ENCODE measurements around the gene FAM53A. TPM values are rescaled to one million over a fixed set of nuclear protein-coding genes. Genes with fewer than 3 reads are reported as not detected.
"Not testable (repeated sequence)": the region's sequence is repeated elsewhere in the genome, so short reads cannot be mapped to it uniquely, and the experiment has no call there.

Gene FAM53A
- total RNA-seq, 1 donor from 2014 or later, result 2.9 TPM

DNA sequence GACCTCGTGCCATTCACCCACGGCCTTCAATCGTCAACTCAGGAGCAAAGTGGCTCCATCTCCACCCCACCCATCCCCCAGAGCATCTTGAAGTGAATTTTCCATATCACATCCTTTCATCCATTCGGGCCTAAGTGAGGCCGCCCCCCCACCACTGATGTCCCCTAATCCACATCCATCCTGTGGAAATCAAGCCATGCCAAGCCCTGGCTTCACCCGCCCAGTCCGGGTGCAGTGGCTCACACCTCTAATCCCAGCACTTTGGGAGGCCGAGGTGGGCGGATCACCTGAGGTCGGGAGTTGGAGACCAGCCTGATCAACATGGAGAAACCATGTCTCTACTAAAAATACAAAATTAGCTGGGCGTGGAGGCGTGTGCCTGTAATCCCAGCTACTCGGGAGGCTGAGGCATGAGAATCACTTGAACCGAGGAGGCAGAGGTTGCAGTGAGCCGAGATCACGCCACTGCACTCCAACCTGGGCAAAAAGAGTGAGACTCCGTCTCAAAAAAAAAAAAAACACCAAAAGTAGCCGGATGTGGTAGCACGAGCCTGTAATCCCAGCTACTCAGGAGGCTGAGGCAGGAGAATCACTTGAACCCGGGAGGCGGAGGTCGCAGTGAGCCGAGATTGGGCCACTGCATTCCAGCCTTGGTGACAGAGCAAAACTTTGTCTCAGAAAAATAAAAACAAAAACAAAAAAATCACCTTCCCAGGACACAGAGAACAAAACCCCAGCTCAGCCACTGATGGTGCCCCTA is 76.5 kb downstream of the FAM53A start:
- not testable (repeated sequence) for DNase-seq (ENCODE audit: low read depth)

DNA sequence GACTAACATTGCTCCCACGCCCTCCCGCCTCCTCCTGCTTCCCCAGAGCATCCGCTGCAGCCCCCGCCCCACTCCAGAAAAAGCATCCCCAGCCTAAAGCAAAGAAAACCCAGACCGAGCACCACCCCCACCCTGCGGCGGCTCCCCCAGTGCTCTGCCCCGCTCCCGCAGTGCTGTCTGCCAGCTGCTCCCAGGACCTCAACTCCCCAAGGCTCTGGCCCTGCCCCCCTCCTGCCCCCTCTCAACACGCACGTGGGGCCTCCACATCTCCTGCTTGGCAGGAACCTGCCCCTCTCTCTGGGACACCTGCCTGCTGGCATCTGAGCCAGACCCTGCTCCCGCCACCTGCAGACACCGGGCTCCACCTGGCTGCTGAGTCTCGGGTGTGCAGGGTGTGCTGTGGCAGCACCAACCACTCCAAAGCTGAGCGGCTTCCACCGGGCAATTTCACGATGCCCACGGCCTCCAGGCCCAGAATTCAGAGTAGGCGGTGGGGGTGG is 79.4 kb downstream of the FAM53A start:
- no peak for DNase-seq (ENCODE audit: low read depth)

DNA sequence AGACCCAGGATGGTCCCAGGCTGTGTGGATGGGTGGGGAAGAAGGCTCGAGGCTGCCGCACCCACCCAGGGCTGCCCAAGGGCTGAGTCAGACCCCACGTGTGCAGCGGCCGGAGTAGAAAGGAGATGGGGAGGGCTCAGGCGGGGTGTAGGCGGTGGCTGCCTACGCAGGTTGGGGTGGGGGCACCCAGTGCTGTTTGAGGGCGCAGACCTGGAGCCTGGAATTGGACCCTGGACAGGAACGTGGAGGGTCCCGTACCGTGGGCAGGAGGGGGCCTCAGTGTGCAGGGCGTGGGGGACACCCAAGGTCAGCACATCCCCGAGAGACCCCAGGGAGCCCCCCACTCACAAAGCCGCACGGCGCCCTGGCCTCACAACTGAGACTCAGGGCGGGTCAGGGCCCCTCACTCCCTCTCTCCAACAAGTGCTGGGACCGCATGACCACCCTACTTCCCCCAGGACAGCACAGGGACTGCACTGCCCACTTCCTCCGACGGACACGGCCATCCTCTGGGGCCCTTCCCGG is 79.9 kb downstream of the FAM53A start:
- DNase-seq (ENCODE audit: low read depth), result no peak

DNA sequence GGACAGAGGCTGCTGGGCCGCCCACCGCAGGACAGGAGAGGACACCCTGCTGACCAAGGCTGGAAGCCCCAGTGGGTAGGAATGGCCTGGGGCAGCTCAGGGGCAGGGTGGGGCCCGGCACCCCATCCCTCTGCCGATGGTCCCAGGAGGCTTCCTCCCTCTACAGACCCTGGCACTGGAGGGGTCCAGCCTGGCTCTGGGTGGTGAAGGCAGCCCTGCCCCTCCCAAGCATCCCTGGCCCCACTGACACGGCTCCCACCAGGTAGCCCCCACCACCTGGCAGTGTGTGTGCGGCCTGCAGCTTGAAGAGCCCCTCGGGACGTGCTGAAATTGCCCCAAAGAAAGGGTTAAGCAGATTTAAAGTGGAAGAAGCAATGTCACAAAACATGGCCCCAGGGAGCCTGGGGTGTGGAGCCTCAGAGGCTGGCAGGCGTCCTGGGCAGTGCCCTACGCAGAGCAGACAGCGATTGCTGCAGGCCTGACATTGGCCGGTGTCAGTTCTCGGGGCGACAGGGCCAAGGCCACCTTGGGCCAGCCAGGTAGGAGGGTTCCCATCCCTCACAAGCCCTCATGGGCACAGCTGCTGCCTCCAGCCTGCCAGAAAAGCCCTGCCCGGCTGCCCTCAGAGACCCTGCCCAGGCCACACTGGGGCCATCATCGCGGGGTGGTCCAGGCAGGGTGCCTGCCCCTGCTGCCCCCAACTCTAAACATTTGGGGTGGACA is 80.5 kb downstream of the FAM53A start:
- DNase-seq (ENCODE audit: low read depth), result no peak

DNA sequence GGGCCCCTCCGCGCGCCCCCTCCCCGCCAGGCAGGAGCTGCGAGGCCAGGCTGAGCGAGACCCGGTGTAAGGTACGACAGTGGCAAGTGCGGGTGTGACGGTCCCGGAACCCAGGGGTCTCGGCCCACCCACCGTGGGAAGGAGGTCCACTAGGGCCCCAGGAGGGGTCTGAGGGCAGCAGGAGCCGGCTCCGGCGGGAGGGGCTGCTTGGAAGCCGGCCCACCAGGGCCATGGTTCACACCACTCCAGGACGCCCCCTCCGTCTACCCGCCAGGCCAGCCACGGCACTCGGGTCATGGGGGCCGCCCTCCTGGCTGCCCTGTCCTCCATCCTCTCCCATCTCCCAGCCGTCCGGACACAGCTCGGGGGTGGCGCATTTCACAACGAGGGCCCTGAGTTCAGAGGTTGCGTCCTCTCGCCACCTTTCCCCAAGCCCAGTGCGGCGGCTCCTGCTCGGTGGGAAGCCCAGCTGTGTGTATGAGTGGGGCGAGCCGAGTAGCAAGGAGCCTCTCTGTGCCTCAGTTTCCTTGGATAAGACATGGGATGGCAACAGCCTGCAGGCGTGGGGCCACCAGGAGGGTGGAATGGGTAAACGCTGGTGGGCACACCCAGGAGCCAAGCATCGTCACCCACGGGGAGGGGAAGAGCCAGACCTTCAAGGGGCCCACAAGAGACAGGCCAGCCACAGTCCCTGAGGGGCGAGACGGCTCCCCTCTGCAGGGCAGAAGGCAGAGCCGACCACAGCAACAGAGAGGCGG is 81.3 kb downstream of the FAM53A start:
- DNase-seq (ENCODE audit: low read depth), result no peak

DNA sequence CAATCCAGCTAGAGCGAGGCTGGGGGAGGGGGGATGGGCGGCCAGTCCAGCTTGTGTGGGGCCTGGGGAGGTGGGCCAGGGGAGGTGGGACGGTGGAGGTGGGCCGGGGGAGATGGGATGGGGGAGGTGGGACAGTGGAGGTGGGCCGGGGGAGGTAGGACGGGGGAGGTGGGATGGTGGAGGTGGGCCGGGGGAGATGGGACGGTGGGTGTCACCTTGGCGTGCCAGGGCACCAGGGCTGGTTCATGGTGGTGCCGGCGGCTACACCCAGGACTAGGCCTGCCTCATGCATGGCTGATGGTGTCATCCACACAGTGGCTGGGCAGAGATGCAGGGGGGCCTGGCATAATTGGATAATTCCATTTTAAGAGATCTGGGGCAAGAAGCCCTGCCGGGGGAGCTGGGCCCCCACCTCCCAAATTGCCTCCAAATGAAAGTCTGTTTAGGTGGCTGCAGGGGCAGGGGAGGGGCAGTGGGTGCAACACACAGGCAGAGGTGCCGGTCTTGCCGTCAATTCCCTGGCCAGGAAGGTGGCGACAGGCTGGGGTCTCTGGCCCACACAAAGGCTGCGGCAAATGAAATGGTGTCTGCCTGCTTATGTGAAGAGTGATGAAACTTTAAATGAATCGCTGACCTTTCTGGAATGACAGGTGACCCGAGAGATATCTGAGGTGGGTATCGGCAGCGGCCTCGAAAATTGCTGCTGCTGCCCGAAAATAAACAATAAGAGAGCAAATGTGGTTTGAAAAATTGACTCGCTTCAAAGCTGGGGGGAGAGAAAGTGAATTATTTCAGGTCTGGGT is 82.1 kb downstream of the FAM53A start:
- DNase-seq (ENCODE audit: low read depth), result no peak

DNA sequence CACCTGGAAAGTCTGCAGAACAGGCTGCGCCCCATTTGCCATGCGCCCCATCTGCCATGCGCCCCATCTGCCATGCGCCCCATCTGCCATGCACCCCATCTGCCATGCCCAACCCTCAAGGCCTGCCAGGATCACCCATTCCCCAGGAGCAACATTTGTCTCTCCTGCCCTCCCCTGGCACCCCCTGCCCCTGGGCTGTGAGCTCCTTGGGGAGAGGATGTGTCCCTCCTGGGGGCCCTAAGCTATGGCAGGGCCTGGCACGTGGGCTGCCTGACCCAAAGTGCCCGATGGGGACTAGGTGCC is 82.6 kb downstream of the FAM53A start:
- no peak for DNase-seq (ENCODE audit: low read depth)

DNA sequence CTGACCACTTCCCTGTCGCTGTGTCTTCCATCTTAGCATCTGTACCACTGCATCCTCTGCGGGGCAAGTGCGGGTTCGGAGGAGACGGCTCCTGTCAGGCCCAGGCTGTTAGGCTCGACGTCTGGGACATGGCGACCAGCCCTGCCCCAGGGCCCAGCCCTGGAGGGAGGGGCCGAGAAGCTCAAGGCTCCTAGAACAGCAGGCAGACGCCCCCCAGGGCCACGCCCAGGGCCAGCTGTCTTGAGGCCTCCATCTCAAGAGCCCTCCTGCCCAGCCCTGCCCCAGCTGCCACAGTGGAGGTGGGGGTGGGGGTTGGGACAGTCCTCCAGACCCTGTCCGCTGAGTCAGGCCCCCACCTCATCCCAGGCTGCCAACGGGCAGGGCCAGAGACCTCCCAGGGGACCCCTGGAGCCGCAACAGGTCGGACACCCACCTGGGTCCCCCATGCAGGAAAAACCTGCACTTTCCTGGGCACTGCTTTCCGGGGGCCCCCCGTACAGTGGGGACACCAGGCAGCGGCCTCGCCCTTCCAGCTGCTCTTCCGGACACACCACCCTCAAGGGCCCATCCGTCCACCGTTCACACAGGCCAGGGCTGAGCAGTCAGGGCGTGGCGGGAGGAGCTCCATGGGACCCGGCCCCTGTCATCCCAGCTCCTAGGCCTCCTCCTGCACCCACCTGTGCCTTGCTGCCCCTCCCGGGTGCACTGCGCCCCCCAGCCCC is 83.1 kb downstream of the FAM53A start:
- no peak for DNase-seq (ENCODE audit: low read depth)

DNA sequence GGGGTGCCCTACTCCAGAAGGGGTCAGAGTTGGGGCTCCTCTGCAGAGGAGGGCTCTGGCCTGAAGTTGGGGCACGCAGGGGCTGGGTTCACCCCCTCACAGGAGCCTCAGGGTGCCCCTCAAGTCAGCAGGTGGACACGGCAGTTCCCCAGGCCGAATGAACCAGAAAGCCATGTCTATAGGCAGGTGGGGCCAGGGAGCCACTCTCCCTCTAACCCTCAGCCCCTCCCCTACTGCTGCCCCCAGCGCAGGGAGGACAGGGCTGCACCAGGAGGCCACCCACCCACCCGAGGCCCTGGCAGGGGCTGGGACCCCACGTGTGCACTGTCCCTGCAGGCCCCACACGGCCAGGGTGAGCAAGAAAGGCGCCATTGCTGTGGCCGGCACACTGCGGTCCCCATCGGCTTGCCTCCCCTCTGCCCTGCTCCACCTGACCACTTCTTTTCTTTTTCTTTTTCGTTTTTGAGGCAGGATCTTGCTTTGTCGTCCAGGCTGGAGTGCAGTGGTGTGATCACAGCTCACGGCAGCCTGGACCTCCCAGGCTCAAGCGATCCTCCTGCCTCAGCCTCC is 83.8 kb downstream of the FAM53A start:
- no peak for DNase-seq (ENCODE audit: low read depth)

DNA sequence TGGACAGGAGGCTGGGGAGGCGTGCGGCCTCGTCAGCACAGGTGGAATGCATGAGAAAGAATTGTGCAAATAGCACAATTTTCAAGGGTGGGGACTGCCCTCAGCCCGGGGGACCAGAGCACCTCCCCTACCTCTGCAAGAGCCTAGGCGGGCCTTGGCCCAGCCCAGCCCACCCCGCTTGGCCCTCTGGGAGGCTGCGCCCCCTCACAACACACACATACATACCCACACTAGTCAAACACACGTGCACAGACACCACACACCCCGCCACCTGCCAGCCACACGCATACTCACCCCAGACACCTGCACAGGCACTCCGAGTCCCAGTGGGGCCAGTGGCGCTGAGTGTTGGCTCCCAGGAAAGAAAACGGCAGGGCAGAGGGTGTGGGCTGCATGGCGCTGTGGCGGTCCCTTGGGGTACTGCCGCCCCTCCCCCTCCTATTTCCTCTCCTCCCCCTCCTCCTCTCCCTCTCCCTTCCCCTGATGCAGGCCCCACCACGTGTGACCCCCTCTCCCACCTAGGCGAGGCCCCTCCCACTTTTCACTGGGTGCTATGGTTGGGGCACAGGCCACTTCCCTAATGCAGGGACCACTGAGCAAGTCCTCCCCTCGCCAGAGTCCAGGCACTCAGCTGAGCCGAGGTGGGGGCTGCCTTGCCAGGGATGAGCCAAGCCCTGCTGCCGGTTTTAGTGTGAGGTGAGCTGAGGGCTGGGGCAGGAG is 84.5 kb downstream of the FAM53A start:
- no peak for DNase-seq (ENCODE audit: low read depth)

DNA sequence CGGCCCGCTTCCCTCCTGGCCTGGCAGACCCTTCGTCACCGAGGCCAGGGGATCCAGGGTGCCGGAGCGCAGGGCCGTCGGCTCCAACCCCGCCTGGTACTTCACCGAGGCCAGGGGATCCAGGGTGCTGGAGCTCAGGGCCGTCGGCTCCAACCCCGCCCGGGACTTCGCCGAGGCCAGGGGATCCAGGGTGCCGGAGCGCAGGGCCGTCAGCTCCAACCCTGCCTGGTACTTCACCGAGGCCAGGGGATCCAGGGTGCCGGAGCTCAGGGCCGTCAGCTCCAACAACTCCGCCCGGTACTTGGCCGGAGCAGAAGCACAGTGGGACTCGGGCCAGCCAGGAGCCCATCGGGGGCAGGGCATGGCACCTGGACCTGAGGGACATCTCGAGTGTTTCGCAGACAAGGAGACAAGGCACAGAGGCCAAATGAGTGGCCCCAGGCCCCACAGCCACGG is 85.1 kb downstream of the FAM53A start:
- no peak for DNase-seq (ENCODE audit: low read depth)

DNA sequence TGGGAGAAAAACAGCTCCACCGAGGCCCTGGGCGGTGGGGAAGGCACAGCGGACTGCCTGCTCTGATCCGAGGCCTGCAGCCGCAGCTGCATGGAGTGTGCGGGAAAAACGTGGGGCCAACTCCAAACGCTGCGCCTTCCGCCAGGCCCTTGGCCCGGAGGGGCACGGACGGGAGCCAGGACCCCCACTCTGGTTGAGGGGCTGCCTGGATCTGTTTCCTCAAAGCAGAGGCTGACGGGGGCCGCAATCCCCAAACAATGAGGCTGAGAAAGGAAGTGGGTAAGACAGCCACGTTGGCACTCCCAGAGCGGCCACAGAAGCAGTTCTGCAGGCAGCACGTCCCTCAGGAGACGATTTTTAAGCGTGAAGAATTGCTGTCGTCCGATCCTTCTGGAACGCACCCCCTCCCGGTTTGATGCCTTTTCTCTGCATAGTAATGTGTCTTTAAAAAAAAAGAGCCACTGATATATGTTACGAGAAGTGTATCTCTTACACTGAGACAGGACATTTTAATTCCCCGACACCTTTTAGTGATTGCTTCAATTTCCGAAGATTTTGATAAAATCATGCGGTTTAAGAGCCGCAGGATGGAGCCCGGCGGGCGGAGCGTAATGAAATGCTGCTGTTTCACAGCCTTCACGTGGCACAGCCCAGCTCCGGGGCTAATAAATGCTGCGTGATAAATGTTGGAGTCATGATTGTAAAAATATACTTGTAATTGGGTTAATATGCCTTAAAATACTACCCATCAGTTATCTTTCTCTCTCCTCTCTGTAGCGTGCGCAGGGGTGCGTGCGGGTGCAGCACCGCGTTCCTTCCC is 85.7 kb downstream of the FAM53A start:
- no peak for DNase-seq (ENCODE audit: low read depth)

DNA sequence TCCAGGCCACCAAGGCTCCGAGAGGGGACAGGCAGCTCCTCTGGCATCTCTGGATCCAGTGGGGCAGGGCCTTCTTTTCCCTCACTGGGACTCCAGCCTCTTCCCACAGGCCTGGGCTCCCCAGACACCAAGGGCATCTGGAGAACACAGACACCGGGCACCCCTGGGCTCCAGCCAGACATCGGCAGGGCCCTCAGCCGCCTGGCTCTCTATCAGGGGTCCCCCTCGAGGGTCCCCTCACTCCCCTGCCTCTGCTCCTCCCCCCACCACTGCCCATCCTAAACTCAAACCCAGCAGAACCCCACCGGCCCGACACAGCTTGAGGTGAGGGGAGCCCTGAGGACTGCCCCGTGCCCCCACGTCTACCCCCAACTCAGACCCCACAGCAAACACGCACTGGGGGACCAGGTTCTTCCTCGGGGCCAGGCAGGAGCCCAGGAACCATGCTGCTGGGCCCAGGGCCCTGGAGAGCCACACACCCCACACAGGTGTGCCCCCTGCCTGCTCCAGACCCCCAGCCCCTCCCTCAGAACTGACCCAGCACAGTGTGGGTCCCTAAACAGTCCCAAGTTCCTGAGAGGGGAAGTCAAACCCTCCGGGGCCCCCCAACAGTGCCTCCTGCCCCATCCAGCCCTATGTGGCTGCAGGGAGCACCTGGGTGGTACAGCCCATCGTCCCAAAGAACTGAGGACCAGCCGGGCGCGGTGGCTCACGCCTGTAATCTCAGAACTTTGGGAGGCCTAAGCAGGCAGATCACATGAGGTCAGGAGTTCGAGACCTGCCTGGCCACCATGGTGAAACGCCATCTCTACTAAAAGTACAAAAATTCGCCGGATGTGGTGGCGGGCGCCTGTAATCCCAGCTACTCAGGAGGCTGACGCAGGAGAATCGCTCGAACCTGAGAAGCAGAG is 86.8 kb downstream of the FAM53A start:
- no peak for DNase-seq (ENCODE audit: low read depth)

DNA sequence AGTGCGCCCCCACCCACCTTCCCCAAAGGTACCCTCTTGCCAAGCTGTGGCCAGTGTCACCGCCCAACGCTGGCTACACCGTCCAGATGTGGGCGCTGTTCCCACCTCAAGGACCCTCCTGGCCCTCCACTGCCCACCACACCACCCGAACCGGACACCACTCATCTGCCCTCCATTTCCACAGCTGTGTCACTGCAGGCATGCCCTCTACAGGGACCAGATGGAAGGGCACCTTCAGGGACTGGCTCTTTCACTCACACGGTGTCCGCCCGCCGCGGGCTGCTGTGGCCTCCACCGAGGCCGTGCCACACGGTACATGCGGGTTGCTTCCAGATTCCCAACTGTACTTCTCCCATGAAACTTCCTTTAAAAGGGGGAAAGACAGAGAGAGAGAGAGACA is 87.7 kb downstream of the FAM53A start:
- DNase-seq (ENCODE audit: low read depth), result no peak

DNA sequence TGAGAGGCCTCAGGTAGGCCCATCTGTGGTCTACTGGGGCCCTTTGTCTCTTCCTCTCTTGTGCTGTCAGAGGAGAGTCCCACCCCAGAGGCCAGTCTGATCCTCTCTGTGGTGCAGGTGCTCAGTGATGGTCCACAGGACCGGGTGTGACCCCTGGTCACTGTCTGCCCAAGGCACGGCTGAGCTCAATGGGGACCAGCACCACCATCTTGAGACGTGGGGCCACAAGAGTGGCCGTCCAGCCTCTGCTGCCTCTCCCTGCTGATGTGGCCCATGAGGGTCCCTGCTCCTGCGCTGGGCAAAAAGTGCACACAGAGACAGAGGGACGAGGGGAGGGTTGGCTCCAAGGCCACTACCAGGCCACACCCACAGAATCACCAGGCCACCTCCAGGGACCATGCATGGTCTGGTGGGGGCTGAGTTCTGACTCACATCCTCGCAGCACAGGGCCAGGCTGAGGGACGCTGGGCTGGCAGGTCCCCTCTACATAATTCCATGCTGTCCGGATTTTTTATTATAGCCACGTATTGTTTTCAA is 88.3 kb downstream of the FAM53A start:
- no peak for DNase-seq (ENCODE audit: low read depth)

DNA sequence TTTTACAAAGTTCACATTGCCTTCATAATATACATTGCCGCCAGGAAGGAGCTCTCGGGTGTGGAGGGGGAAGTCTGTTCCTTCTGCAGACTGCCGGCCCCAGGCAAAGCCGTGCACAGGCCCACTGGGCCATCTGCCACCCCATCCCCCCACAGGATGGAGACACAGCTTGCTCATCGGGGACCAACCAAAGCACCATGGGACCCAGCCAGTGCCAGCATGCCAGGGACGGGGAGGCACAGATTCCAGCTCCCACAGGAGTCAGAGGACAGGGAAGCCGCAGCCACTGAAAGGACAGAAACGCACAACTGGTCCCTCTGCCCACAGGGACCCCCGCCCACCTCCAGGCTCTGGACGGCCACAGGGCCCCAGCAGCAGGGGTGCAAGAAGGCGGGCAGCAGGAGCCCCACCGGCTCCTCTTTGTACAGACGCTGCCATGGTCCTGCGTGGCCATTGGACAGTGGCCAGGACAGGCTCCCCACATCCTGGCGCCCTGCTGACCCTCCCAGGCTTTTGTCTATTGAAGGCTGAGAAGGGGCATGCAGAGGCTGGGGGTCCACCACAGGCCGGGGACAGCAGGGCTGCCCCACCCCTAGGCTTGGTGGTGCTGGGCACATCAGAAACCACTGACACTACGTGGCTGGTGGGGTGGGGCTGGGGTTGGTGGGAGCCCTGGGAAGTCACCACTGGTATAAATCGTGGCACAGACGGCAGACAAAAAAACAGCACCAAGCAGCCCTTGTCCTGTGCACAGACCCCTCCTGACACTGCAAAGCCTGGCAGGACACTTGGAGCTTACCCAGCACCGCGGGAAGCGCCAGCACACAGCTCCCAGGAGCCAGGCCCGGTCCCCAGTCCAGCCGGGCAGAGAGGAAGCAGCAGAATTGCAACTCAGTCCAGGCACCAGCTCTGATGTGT is 89.0 kb downstream of the FAM53A start:
- no peak for DNase-seq (ENCODE audit: low read depth)

Data from renal cortical epithelial cell (primary cell).